ENCODE results near the gene HBE1.
"Not testable (repeated sequence)": the region's sequence is repeated elsewhere in the genome, so short reads cannot be mapped to it uniquely, and the experiment has no call there.

HBE1 gene

GRCh38 chr11:5269715-5270147 is at the start of gene HBE1:
Gene HBE1, minus strand, starts transcription at chr11:5269945. Its CDS starts 55 bp downstream, at chr11:5269890.
- no peak for DNase-seq

- DNase-seq = no peak
These were observed 47.5 kb upstream of the HBE1 start for GRCh38 chr11:5317292-5317691.

DNA sequence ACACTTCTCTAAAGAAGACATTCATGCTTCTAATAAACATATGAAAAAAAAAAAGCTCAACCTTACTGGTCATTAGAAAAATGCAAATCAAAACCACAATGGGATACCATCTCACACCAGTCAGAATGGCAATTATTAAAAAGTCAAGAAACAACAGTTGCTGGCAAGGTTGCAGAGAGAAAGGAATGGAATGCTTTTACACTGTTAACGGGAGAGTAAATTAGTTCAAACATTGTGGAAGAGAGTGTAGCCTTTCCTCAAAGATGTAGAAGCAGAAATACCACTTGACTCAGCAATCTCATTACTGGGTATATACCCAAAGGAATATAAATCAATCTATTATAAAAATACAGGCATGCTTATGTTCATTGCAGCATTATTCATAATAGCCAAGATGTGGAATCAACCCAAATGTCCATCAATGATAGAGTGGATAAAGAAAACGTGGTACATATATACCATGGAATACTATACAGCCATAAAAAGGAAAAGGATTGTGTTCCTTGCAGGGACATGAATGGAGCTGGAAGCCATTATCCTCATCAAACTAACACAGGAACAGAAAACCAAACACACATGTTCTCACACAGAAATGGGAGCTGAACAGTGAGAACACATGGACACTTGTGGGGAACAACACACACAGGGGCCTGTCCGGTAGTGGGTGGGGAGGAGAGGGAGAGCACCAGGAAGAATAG is 43.7 kb upstream of the HBE1 start:
- not testable (repeated sequence) for DNase-seq

DNA sequence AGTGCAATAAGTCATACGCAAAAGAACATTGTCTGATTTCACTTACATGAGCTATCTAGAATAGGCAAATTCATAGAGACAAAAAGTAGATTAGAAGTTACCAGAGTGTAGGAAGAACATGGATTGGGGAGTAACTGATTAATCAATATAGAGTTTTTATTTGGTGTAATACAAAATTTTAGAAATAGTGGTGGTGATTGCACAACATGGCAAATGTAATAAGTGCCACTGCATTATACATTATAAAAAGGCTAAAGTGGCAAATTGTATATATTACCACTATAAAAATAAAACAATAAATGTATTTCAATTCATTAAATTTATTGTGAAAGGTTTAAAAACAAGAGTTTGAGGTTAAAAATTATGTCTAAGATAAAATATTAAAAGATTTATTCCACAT is 40.7 kb upstream of the HBE1 start:
- no peak for DNase-seq

DNA sequence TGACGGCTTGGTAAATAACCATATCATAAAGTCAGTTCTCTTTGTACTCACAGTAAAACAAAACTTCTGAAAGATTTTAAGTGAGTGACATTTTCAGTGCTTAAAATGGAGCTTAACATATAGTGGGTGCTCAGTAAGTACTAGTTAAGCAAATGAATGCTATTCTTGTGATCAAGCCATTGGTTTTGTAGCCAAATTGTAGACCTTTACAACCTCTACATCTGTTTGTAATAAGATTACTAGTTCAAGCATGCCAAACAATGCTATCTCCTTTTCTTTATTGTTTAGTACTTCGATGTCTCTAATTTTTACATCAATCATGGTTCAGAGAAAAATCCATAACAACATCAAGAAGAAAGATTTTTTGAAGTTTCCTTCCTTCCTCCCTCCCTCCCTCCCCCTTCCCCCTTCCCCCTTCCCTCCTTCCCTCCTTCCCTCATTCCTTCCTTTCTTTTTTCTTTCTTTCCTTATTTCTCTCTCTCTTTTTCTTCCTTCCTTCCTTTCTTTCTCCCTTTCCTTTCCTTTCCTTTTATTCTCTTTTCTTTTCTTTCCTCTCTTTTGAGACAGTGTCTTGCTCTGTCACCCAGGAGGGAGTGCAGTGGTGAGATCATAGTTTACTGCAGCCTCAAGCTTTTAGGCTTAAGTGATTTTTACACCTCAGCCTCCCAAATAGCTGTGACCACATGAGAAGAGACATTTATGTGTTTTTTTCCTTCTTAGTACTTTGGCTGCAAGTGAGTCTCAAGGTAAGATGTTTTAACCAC is 37.7 kb upstream of the HBE1 start:
- DNase-seq = no peak

- no peak for DNase-seq
These were observed 34.3 kb upstream of the HBE1 start for GRCh38 chr11:5304046-5304445.

GRCh38 chr11:5303626-5304025 is 33.9 kb upstream of the HBE1 start:
- DNase-seq = no peak

- DNase-seq = no peak
These were observed 32.1 kb upstream of the HBE1 start, which contains the start of gene OR51B4 for GRCh38 chr11:5301846-5302245. Gene OR51B4, minus strand, starts transcription at chr11:5301946. Its CDS starts 0 bp downstream, at chr11:5301946.

DNA sequence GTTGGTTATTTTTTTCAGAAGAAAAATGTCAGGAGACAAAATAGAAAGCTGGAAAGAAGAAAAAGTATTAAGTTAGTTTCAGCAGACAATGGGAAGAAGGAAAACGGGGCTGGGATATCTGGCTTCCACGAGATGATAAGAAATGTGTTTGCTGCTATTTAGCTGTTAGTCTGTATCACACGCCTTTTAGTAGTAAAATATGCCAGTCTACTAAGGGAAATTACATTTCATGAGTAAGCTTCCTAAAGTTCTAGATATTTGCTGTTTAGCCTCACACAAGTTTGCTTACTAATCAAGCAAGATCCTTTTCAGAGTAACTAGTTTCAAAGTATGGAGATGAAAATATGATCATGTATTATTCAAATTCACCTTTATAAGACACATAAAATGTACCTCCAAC is 30.5 kb upstream of the HBE1 start:
- no peak for DNase-seq

GRCh38 chr11:5298451-5298850 is 28.7 kb upstream of the HBE1 start:
- DNase-seq = no peak

GRCh38 chr11:5297721-5298323 is 28.1 kb upstream of the HBE1 start:
- DNase-seq = no peak

GRCh38 chr11:5294342-5294995 is 24.7 kb upstream of the HBE1 start:
- not testable (repeated sequence) for DNase-seq

GRCh38 chr11:5293028-5293427 is 23.3 kb upstream of the HBE1 start:
- DNase-seq = no peak

DNA sequence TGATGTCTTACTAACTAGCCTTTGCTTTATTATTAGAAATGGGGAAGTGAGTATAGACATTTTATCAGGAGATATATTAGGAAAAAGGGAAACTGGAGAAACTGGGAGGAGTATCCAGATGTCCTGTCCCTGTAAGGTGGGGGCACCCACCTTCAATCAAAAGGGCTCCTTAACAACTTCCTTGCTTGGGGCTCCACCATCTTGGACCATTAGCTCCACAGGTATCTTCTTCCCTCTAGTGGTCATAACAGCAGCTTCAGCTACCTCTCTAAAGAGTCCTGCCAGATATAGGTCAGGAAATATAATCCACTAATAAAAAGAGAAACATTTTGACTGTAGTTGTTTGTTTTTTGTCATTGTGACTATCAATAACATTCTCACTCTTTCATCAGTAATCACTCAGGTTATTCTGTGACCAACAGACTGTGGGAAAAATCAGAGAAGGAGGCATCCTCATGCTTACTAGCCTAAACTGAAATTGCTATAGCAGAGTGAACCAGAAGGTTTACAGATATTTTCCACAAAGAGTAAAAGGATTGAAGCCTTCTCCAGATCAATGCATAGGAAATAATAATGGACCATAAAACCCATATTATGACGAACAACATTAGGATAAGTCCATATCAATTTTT is 21.6 kb upstream of the HBE1 start:
- DNase-seq = no peak

GRCh38 chr11:5290106-5290505 is 20.4 kb upstream of the HBE1 start:
- no peak for DNase-seq

DNA sequence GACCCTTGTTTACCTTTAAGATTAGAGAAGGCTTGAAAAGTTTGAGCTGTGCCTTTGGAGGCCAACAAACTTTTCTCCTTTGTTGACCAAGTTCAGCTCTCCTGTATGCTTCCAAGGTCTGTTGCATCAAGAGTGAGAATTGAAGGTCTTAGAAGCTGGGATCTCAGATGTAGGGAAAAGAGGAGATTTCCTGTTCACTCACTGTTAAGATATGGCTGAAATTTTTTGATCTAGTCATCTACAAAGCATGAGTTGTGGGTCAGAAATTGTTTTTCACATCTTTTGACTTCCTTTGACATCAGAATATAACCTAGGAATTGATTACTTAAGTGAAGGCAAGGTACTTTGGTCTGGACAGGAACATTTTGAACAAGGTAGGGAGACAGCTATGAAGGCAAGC is 20.0 kb upstream of the HBE1 start:
- DNase-seq = no peak

- DNase-seq = no peak
These were observed 19.3 kb upstream of the HBE1 start for GRCh38 chr11:5288906-5289550.

- no peak for DNase-seq
These were observed 18.6 kb upstream of the HBE1 start for GRCh38 chr11:5288108-5288905.

GRCh38 chr11:5286901-5287300 is 17.2 kb upstream of the HBE1 start:
- DNase-seq = no peak

DNA sequence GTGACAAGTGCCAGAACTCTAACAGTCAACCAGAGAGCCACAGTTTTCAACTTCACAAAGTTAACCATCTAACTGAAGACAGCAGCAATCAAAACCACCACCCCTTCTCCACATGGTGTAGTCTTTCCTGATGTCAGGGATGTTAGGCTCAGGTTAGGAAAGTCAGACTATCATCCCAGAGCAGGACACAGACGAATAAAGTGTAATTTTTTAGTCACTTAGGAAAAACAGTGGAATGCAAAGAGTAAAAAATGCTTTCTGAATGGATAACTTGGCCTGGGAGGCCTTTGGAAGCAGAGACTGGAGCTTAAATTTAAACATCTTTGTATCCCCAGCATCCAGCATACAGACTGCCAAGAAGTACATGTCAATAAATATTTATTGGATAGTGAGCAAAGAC is 16.6 kb upstream of the HBE1 start:
- no peak for DNase-seq

DNA sequence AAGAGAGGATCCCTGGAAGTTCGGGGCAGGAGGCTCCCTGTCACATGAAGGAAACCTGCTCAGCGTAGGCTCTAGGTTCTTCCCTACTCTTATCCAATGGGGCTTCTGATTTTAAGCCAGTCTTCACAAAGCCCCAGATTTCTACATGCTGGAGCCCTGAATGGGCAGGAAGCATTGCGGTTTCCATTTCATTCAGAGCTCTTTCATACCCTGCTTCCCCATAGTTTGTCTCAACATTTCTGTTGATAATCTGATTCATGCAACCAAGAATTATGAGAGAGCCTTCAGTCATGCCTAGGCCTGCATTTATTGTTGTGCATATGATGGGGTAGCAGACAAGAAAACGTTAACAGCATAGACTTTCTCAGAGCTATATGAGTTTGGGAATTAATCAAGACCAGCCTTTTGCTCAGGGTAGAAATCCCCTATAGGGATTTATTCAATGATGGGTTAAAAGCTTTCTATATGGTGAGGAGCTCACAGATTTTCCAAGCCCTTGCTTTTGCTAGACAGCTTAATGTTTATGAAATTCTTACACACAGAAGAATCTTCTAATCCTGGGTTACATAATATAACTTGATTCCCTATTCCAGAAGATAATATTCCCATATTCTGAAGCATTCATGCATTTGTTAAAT is 16.1 kb upstream of the HBE1 start:
- no peak for DNase-seq

Data from DMS79 (cell line).